Neural cell (in vitro differentiated cells): Measurements from ENCODE around the gene SLC6A18.

Experiments used
- CTCF ChIP-seq: fragments of 450-650 bp; IDR thresholded peaks from 2 replicates; pipeline ENCODE4 v1.5.1; 2014; ENCODE audit warnings: antibody characterized with exemption, mild to moderate bottlenecking, moderate library complexity; ENCODE audit not compliant: poor library complexity, severe bottlenecking
- EP300 ChIP-seq: fragments of 450-650 bp; conservative IDR thresholded peaks from 2 replicates; pipeline ENCODE4 v1.6.1; 2014; ENCODE audit warnings: antibody characterized with exemption, mild to moderate bottlenecking, moderate library complexity; ENCODE audit not compliant: poor library complexity, severe bottlenecking
- EZH2 ChIP-seq: fragments of 200-600, 300-800 bp; shearing (Covaris generic), sonication (generic); IDR thresholded peaks from 2 replicates; pipeline ENCODE4 v1.6.1; 2014; ENCODE audit warnings: antibody characterized with exemption, low read length, borderline replicate concordance, mild to moderate bottlenecking; ENCODE audit not compliant: insufficient read depth, poor library complexity, severe bottlenecking
- MXI1 ChIP-seq: fragments of 450-650 bp; conservative IDR thresholded peaks from 2 replicates; pipeline ENCODE4 v1.6.1; 2014; ENCODE audit warnings: antibody characterized with exemption, mild to moderate bottlenecking; ENCODE audit not compliant: poor library complexity, severe bottlenecking
- POLR2AphosphoS5 ChIP-seq: IDR thresholded peaks from 2 replicates; pipeline ENCODE4 v1.6.1; 2012
- RAD21 ChIP-seq: fragments of 450-650 bp; conservative IDR thresholded peaks from 2 replicates; pipeline ENCODE4 v1.6.1; 2014; ENCODE audit warnings: antibody characterized with exemption, mild to moderate bottlenecking, moderate library complexity
- REST ChIP-seq: IDR thresholded peaks from 2 replicates; pipeline ENCODE4 v1.6.1; 2012; ENCODE audit warnings: borderline replicate concordance
- TAF1 ChIP-seq: IDR thresholded peaks from 2 replicates; pipeline ENCODE4 v1.6.1; 2012; ENCODE audit warnings: low read depth

DNA sequence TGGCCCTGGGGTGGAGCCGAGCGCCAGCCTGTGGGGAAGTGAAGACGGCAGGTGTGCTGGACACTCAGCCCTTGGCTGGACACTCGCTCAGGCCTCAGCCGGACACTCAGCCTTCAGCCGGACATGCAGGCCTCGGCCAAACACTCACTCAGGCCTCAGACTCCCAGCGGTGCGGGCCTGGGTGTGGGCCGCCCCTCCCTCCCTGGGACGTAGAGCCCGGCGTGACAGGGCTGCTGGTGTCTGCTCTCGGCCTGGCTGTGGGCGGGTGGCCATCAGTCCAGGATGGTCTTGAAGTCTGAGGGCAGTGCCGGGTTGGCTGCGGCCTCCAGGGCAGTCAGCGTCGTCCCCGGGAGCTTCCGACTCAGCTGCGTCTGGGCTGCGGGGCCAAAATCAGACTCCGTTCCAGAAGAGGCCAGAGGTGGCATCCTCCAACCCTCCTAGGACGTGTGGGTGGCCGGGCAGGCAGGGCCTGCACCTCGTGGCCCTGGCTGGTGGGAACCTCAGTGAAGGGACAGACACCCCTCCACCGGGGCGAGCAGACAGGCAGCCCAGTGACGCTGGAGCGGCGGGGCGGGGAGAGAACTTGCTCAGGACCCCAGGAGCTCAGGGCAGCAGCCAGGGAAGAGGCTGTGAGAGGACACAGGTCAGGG is 28.4 kb downstream of the SLC6A18 start:
- TF ChIP-seq POLR2AphosphoS5 (no peak), CTCF (no peak), EZH2 (no peak), TAF1 (no peak), EP300 (no peak), MXI1 (no peak), RAD21 (no peak), REST (no peak)
